Osteoblast (primary cell): Measurements from ENCODE around the gene FRMD6. TPM values are rescaled to one million over a fixed set of nuclear protein-coding genes. Genes with fewer than 3 reads are reported as not detected.
A peak's percentile ranks its signal among the peaks of the same experiment; 100 is the strongest.

Source experiments
- DNase-seq: peaks from one replicate; pipeline ENCODE4 v3.0.0; 2011; ENCODE audit warnings: low spot score, mixed read lengths; ENCODE audit not compliant: insufficient read length; ENCODE audit errors: missing footprints
- H2AFZ ChIP-seq: 2 replicates; pipeline ENCODE4 v1.6.0; 2011; ENCODE audit warnings: mild to moderate bottlenecking, low read length
- H3K27ac ChIP-seq: 2 replicates; pipeline ENCODE4 v1.5.1; 2011; ENCODE audit warnings: mild to moderate bottlenecking, low read depth, low read length, moderate library complexity
- H3K27me3 ChIP-seq: 2 replicates; pipeline ENCODE4 v1.6.0; 2012; ENCODE audit warnings: mild to moderate bottlenecking, control low read depth, inconsistent platforms, low read length, moderate library complexity; ENCODE audit not compliant: insufficient read depth
- H3K36me3 ChIP-seq: 2 replicates; pipeline ENCODE4 v1.5.1; 2011; ENCODE audit warnings: mild to moderate bottlenecking, low read length, control low read depth, moderate library complexity; ENCODE audit not compliant: insufficient read depth
- H3K4me1 ChIP-seq: 2 replicates; pipeline ENCODE4 v1.5.1; 2011; ENCODE audit warnings: mild to moderate bottlenecking, low read length, control low read depth, moderate library complexity; ENCODE audit not compliant: insufficient read depth
- H3K4me2 ChIP-seq: 2 replicates; pipeline ENCODE4 v1.6.0; 2011; ENCODE audit warnings: mild to moderate bottlenecking, low read length; ENCODE audit not compliant: insufficient read depth
- H3K4me3 ChIP-seq: fragments of 200-600 bp; sonication (generic); 3 replicates; pipeline ENCODE4 v1.5.1; 2012; ENCODE audit warnings: mild to moderate bottlenecking, low read length, inconsistent platforms; ENCODE audit not compliant: insufficient read depth
- H3K79me2 ChIP-seq: 2 replicates; pipeline ENCODE4 v1.6.0; 2012; ENCODE audit warnings: mild to moderate bottlenecking, low read length, control low read depth, inconsistent platforms; ENCODE audit not compliant: insufficient read depth
- H3K9me3 ChIP-seq: 2 replicates; pipeline ENCODE4 v1.5.1; 2011; ENCODE audit warnings: low read depth, low read length, control low read depth
- H4K20me1 ChIP-seq: 2 replicates; pipeline ENCODE4 v1.6.0; 2012; ENCODE audit warnings: mild to moderate bottlenecking, low read length, control low read depth; ENCODE audit not compliant: insufficient read depth
- total RNA-seq: library from RNA; depleted of rRNA; stranded (reverse); fragments of >200 nt; gene quantifications from 2 replicates; pipeline ENCODE4 v1.2.3, GENCODE V29; 2012
- TF ChIP-seq, protein P1 (sequence below): IDR thresholded peaks from 2 replicates; pipeline ENCODE4 v1.5.1; 2011; ENCODE audit warnings: mild to moderate bottlenecking, low read depth, low read length, moderate library complexity; ENCODE audit errors: extremely low read depth

FRMD6 gene
- total RNA-seq, 1 donor, result 584 TPM

DNA sequence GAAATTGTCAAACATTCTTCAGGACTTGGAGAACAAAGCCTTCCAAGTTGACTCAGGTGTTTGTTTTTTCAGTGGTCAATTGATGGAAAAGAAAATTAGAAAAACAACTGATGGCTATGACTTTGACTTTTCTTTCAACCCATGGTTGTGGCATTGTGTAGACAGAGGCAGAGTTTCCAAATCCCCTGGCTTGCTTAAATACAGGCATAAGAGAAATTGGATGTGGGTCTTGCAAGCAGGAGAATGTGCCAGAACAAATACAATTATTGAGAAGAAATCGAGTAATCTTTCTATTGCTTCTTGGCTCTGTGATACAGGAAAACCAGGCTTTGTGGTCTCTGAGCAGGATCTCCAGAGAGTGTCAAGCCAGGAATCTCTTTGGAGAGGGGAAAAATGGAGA is 40.9 kb upstream of the FRMD6 start:
- no peaks in the 10 kb centered on the region for H3K36me3 ChIP-seq
- peak overlapping the region; percentile 11 for H3K4me2 ChIP-seq
- TF ChIP-seq, protein P1, sequence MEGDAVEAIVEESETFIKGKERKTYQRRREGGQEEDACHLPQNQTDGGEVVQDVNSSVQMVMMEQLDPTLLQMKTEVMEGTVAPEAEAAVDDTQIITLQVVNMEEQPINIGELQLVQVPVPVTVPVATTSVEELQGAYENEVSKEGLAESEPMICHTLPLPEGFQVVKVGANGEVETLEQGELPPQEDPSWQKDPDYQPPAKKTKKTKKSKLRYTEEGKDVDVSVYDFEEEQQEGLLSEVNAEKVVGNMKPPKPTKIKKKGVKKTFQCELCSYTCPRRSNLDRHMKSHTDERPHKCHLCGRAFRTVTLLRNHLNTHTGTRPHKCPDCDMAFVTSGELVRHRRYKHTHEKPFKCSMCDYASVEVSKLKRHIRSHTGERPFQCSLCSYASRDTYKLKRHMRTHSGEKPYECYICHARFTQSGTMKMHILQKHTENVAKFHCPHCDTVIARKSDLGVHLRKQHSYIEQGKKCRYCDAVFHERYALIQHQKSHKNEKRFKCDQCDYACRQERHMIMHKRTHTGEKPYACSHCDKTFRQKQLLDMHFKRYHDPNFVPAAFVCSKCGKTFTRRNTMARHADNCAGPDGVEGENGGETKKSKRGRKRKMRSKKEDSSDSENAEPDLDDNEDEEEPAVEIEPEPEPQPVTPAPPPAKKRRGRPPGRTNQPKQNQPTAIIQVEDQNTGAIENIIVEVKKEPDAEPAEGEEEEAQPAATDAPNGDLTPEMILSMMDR, result no peak
- no peaks in the 10 kb centered on the region for H3K79me2 ChIP-seq
- H3K9me3 ChIP-seq, result no peaks in the 10 kb centered on the region
- no peak overlapping the region for H2AFZ ChIP-seq
- no peak for DNase-seq
- H3K4me3 ChIP-seq, result no peak overlapping the region
- peaks cover 58% of the 10 kb centered on the region for H3K4me1 ChIP-seq
- peak overlapping the region; percentile 96 for H3K27ac ChIP-seq
- no peaks in the 10 kb centered on the region for H4K20me1 ChIP-seq
- no peaks in the 10 kb centered on the region for H3K27me3 ChIP-seq

DNA sequence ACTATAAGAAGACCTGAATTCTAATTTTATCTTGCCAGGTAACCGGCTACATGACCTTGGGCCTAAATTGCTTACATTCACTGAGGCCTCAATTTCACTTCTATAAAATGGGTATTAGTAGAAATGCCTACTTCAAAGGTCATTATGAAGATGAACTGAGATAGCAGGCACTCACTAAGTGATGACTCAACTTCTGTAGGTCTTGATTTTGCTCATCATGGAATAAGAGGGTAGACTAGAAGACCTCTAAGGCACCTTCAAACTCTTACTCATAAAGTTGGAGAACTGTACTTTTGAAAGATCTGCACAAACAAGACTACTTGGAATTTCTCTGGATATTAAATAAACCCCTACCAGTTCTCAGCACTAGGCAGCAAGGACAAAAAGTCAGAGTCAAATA is 39.3 kb upstream of the FRMD6 start:
- H3K9me3 ChIP-seq, result no peaks in the 10 kb centered on the region
- TF ChIP-seq, protein P1, result no peak
- no peak for DNase-seq

DNA sequence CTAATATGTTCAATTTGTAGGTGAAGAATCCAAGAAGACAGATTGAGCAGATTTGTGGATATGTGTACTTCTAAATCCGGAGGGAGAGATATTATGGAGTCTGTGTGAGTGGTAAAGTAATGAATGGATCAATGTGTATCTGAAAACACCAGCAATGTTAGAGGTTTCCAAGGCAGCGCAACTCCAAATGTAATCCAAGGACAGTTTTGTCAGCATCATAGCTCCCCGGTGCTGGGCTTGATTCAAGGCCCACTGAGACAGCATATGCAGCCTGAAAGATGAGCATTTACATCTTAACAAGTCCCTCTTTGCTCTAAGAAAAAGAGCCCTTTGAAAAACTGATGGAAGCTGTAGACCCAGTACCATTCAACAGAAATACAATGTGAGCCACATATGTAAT is 38.3 kb upstream of the FRMD6 start:
- H3K4me1 ChIP-seq, result peaks cover 58% of the 10 kb centered on the region

More for the DNA sequence above, 39.3 kb upstream of the FRMD6 start:
- Histone ChIP-seq H3K4me2 (no peak overlapping the region), H3K27me3 (no peaks in the 10 kb centered on the region), H3K79me2 (no peaks in the 10 kb centered on the region), H3K27ac (no peak overlapping the region), H2AFZ (no peak overlapping the region), H4K20me1 (no peaks in the 10 kb centered on the region), H3K4me3 (no peak overlapping the region), H3K4me1 (peaks cover 64% of the 10 kb centered on the region), H3K36me3 (no peaks in the 10 kb centered on the region)

DNA sequence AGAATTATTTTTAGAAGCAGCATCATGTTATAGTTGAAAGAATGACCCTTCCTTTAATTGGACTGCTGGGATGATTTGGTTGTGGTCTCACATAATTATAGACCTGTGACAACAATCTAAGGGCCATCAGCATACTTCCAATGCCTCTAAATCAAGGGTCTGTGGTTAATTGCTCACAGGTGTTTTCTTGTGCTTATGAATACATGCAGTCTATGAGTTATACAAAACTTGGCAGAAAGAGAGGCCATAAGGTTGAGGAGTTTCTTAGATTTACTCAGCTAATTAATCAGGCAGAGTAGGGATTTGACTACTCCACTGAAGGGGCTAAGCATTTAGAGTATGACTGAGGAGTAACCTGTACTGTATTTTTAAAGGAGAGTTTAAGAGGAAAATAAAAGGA is 37.0 kb upstream of the FRMD6 start:
- Histone ChIP-seq H3K27ac (no peak overlapping the region), H3K4me3 (no peak overlapping the region), H4K20me1 (no peaks in the 10 kb centered on the region), H3K79me2 (no peaks in the 10 kb centered on the region), H3K36me3 (no peaks in the 10 kb centered on the region), H3K9me3 (no peaks in the 10 kb centered on the region), H2AFZ (peak overlapping the region; percentile 6), H3K4me1 (peaks cover 45% of the 10 kb centered on the region), H3K27me3 (no peaks in the 10 kb centered on the region), H3K4me2 (no peak overlapping the region)
- no peak for DNase-seq
- TF ChIP-seq, protein P1, result no peak

More for the DNA sequence above, 38.3 kb upstream of the FRMD6 start:
- Histone ChIP-seq H3K4me3 (no peak overlapping the region), H2AFZ (no peak overlapping the region), H3K9me3 (no peaks in the 10 kb centered on the region), H3K79me2 (no peaks in the 10 kb centered on the region), H3K27me3 (no peaks in the 10 kb centered on the region), H3K36me3 (no peaks in the 10 kb centered on the region), H4K20me1 (no peaks in the 10 kb centered on the region), H3K27ac (no peak overlapping the region), H3K4me2 (no peak overlapping the region)
- no peak for DNase-seq
- TF ChIP-seq, protein P1, result no peak
